GM10248 (cell line): Measurements from ENCODE around the gene PEX26.

ENCODE experiments used
- CTCF ChIA-PET: fragments of 300-600 bp; sonication (Branson Sonifier 250); formaldehyde crosslinking; extraction: SDS; loops from one replicate; lab custom pipeline; 2021; ENCODE audit warnings: antibody characterized with exemption; lab: Yijun Ruan, JAX
- POLR2A ChIA-PET: fragments of 350-650 bp; sonication (Branson Sonifier 250); formaldehyde crosslinking; extraction: SDS; loops from one replicate; lab custom pipeline; 2020; ENCODE audit warnings: antibody characterized with exemption; lab: Yijun Ruan, JAX
- DNase-seq: peaks from one replicate; pipeline ENCODE4 v3.0.0; 2012; ENCODE audit errors: extremely low spot score
- CTCF ChIP-seq: IDR thresholded peaks from 2 replicates; pipeline ENCODE4 v1.5.1; 2012; ENCODE audit warnings: mild to moderate bottlenecking, low read depth; ENCODE audit errors: extremely low read depth, missing control alignments, control extremely low read depth

PEX26 gene

GRCh38 chr22:18077639-18078328 is at the start of gene PEX26:
PEX26 (plus strand) TSS chr22:18077990; CDS start chr22:18078377, 387 bp downstream.
- CTCF ChIA-PET, result interaction anchor here (0.8 to 10.8 kb wide), 22 partner anchors 10 to 336 kb away, joined by 3 to 249 read pairs (median 8); no protein-coding TSS in a partner anchor

GRCh38 chr22:18028817-18029527 is 48.8 kb upstream of the PEX26 start:
- no peak for TF ChIP-seq CTCF
- no peak for DNase-seq
- CTCF ChIA-PET, result interaction anchor here (1.0 to 2.6 kb wide), 10 partner anchors 16 to 200 kb away, joined by 3 to 16 read pairs (median 4); no protein-coding TSS in a partner anchor
- POLR2A ChIA-PET, result no interaction called here

More at GRCh38 chr22:18077639-18078328, at the start of gene PEX26:
- peak; percentile 95 for DNase-seq
- POLR2A ChIA-PET, result interaction anchor here (0.6 to 2.8 kb wide), 6 partner anchors 11 to 77 kb away, joined by 3 to 13 read pairs (median 4); no protein-coding TSS in a partner anchor
- no peak for TF ChIP-seq CTCF

- ChIA-PET CTCF (interaction anchor here (1.4 to 2.6 kb wide), 5 partner anchors 22 to 199 kb away, joined by 3 to 16 read pairs (median 5); no protein-coding TSS in a partner anchor), POLR2A (no interaction called here)
- TF ChIP-seq CTCF, result no peak
- no peak for DNase-seq
These were observed 48.0 kb upstream of the PEX26 start for GRCh38 chr22:18029686-18030267.

GRCh38 chr22:18031695-18032454 is 45.9 kb upstream of the PEX26 start:
- ChIA-PET POLR2A (no interaction called here), CTCF (interaction anchor here (0.9 kb wide), 1 partner anchor 45 kb away, joined by 4 read pairs; no protein-coding TSS in a partner anchor)
- TF ChIP-seq CTCF, result no peak
- no peak for DNase-seq

GRCh38 chr22:18032455-18033101 is 45.2 kb upstream of the PEX26 start:
- no peak for DNase-seq
- CTCF ChIA-PET, result interaction anchor here (1.8 kb wide), 1 partner anchor 9 kb away, joined by 5 read pairs; no protein-coding TSS in a partner anchor
- no peak for TF ChIP-seq CTCF
- POLR2A ChIA-PET, result no interaction called here
